Measurements from ENCODE around the gene SHBG.

SHBG gene

GRCh38 chr17:7629939-7630571 lies at the start of gene SHBG:
Gene SHBG (plus strand): TSS chr17:7630135. CDS start chr17:7630173, 38 bp downstream.
- H3K4me3 ChIP-seq (replicated peaks; ENCODE audit: low read depth, low read length): no peak within 1 kb of the TSS
- no peaks in the 10 kb centered on the region for H3K27me3 ChIP-seq (replicated peaks; ENCODE audit: control insufficient read depth, insufficient read depth, low read length)
- DNase-seq (ENCODE audit: extremely low read depth, insufficient read length): no peak
- TF ChIP-seq CTCF (IDR thresholded peaks at IDR 0.05; ENCODE audit: insufficient read depth, low read length, poor library complexity, severe bottlenecking): no peak
- H3K36me3 ChIP-seq (ENCODE audit: control insufficient read depth, insufficient read depth, low read length): no peaks in the 10 kb centered on the region; the same call in 1 of the 2 replicates

- TF ChIP-seq CTCF (IDR thresholded peaks at IDR 0.05; ENCODE audit: insufficient read depth, low read length, poor library complexity, severe bottlenecking): no peak
- Histone ChIP-seq H3K36me3 (ENCODE audit: control insufficient read depth, insufficient read depth, low read length) (peaks cover 24% of the 10 kb centered on the region), H3K4me3 (replicated peaks; ENCODE audit: low read depth, low read length) (no peak overlapping the region), H3K27me3 (replicated peaks; ENCODE audit: control insufficient read depth, insufficient read depth, low read length) (no peaks in the 10 kb centered on the region)
- no peak for DNase-seq (ENCODE audit: extremely low read depth, insufficient read length)
Measured at GRCh38 chr17:7580604-7581575, 49.0 kb upstream of the SHBG start.

- Histone ChIP-seq H3K27me3 (replicated peaks; ENCODE audit: control insufficient read depth, insufficient read depth, low read length) (no peaks in the 10 kb centered on the region), H3K4me3 (replicated peaks; ENCODE audit: low read depth, low read length) (peak overlapping the region; percentile 90), H3K36me3 (ENCODE audit: control insufficient read depth, insufficient read depth, low read length) (peaks cover 17% of the 10 kb centered on the region)
- no peak for DNase-seq (ENCODE audit: extremely low read depth, insufficient read length)
- TF ChIP-seq CTCF (IDR thresholded peaks at IDR 0.05; ENCODE audit: insufficient read depth, low read length, poor library complexity, severe bottlenecking): no peak
Measured at GRCh38 chr17:7582396-7583252, 47.3 kb upstream of the SHBG start.

GRCh38 chr17:7583253-7584109 lies 46.5 kb upstream of the SHBG start, which contains the start of gene MPDU1:
Gene MPDU1 (plus strand): TSS chr17:7583852. CDS start chr17:7583863, 11 bp downstream.
- Histone ChIP-seq H3K4me3 (replicated peaks; ENCODE audit: low read depth, low read length) (peak within 1 kb of the TSS; percentile 90), H3K27me3 (replicated peaks; ENCODE audit: control insufficient read depth, insufficient read depth, low read length) (no peaks in the 10 kb centered on the region), H3K36me3 (ENCODE audit: control insufficient read depth, insufficient read depth, low read length) (peaks cover 16% of the 10 kb centered on the region)
- no peak for TF ChIP-seq CTCF (IDR thresholded peaks at IDR 0.05; ENCODE audit: insufficient read depth, low read length, poor library complexity, severe bottlenecking)
- DNase-seq (ENCODE audit: extremely low read depth, insufficient read length): peak; percentile 97
